Measurements from ENCODE around the gene FGB. TPM values are rescaled to one million over a fixed set of nuclear protein-coding genes. Genes with fewer than 3 reads are reported as not detected.

The FGB gene
- polyA plus RNA-seq, 2 of the 4 experiments (the other 2 are of a cell fraction) = 13.8 to 169 TPM

- TF ChIP-seq CBX2 (IDR thresholded peaks at IDR 0.05; ENCODE audit: borderline replicate concordance, low read depth) (no peak), HEYL (CRISPR knock-in tag; IDR thresholded peaks at IDR 0.05) (no peak), SMC3 (IDR thresholded peaks at IDR 0.05) (peak; percentile 98), HOXB5 (CRISPR knock-in tag; IDR thresholded peaks at IDR 0.05) (no peak), RAD21 (conservative IDR thresholded peaks at IDR 0.05 in 1 of 2, IDR thresholded peaks at IDR 0.05 in 1 of 2) (peak; percentile 92 to 95), CTCF (IDR thresholded peaks at IDR 0.05) (peak; percentile 81), ELK1 (IDR thresholded peaks at IDR 0.05; ENCODE audit: low read depth, low read length) (no peak)
- Histone ChIP-seq H3K9me3 (no peaks in the 10 kb centered on the region), H3K4me2 (peak overlapping the region; percentile 29; the same call in 1 of the 3 replicates), H3K4me3 (no peak overlapping the region), H3K4me1 (peaks cover 50% of the 10 kb centered on the region), H3K27ac (peak overlapping the region; percentile 51 to 53; a peak in 5 of 6 replicates)
- POLR2A ChIA-PET = interaction anchor here (1.1 kb wide), 1 partner anchor 69 kb away, joined by 6 read pairs; the partner anchor contains the start of gene PLRG1
- DNase-seq (ENCODE audit: low read depth in 1 of 2, low spot score in 1 of 2) = peak; percentile 35 to 76
- CTCF ChIA-PET = interaction anchor here (0.6 to 12.2 kb wide), 18 partner anchors 11 to 169 kb away, joined by 3 to 214 read pairs (median 4); partner anchors contain the start of genes FGB and PLRG1
- ATAC-seq = peak; percentile 86 to 89
- WGBS (ENCODE audit: missing lambda C conversion rate) = 19% methylated on average over 4 of the region's 4 CpGs
- FAIRE-seq = no peak
Measured at GRCh38 chr4:154618708-154619315, 56.0 kb downstream of the FGB start.

- no peak overlapping the region for H3K4me3 ChIP-seq
- no peak for FAIRE-seq
- 0% methylated on average over 1 of the region's 1 CpG for WGBS (ENCODE audit: missing lambda C conversion rate)
- no peak for DNase-seq (ENCODE audit: low read depth in 1 of 2, low spot score in 1 of 2)
- CTCF ChIA-PET = interaction anchor here (0.6 to 12.2 kb wide), 8 partner anchors 13 to 1551 kb away, joined by 3 to 214 read pairs (median 4); partner anchors contain the start of genes FGB and PLRG1
- no peaks in the 10 kb centered on the region for H3K9me3 ChIP-seq
- H3K4me1 ChIP-seq = peaks cover 37% of the 10 kb centered on the region
- TF ChIP-seq SMC3 (IDR thresholded peaks at IDR 0.05) = no peak
- no peak for TF ChIP-seq POLR2AphosphoS2 (conservative IDR thresholded peaks at IDR 0.05; ENCODE audit: low read length)
- no peak for TF ChIP-seq USF2 (IDR thresholded peaks at IDR 0.05)
- no peak for TF ChIP-seq FOXS1 (CRISPR knock-in tag; IDR thresholded peaks at IDR 0.05)
- TF ChIP-seq RAD21 (conservative IDR thresholded peaks at IDR 0.05 in 1 of 2, IDR thresholded peaks at IDR 0.05 in 1 of 2) = no peak
- no peak overlapping the region for H3K4me2 ChIP-seq
- no peak overlapping the region; a peak in 1 of 6 replicates for H3K27ac ChIP-seq
- POLR2A ChIA-PET = no interaction called here
- no peak for ATAC-seq
Measured at GRCh38 chr4:154620111-154620510, 57.3 kb downstream of the FGB start.

Small RNAs within 50 kb of the gene (small RNA-seq; reads per million reads assigned to genes)
- 0 to 0.08 (median 0) reads per million in 6 experiments for gene RNU6-1285P

Other genes starting within 250 kb of the FGB start
- 0.01 and 0.06 TPM in 2 replicates for gene DCHS2, start 71.2 kb upstream of the FGB start, polyA plus RNA-seq (2011; rRNA removed)
- not detected in 3 replicates for gene DCHS2, start 71.2 kb upstream of the FGB start, polyA plus RNA-seq (2017; fragmentation: RNase III; extraction: RNeasy Plus Mini Kit Qiagen cat#74134 plus additional on column Dnase treatment)
- gene PLRG1, start 12.6 kb upstream of the FGB start, polyA plus RNA-seq (2011; rRNA removed) = 120 and 123 TPM in 2 replicates
- gene PLRG1, start 12.6 kb upstream of the FGB start, polyA plus RNA-seq (2017; fragmentation: RNase III; extraction: RNeasy Plus Mini Kit Qiagen cat#74134 plus additional on column Dnase treatment) = 50.4 to 52.0 TPM (median 50.4 TPM) in 3 replicates
- 130 and 166 TPM in 2 replicates for gene FGA, start 27.7 kb downstream of the FGB start, polyA plus RNA-seq (2011; rRNA removed)
- 6.6 to 10.2 TPM (median 9.0 TPM) in 3 replicates for gene FGA, start 27.7 kb downstream of the FGB start, polyA plus RNA-seq (2017; fragmentation: RNase III; extraction: RNeasy Plus Mini Kit Qiagen cat#74134 plus additional on column Dnase treatment)
- 132 and 157 TPM in 2 replicates for gene FGG, start 49.6 kb downstream of the FGB start, polyA plus RNA-seq (2011; rRNA removed)
- gene FGG, start 49.6 kb downstream of the FGB start, polyA plus RNA-seq (2017; fragmentation: RNase III; extraction: RNeasy Plus Mini Kit Qiagen cat#74134 plus additional on column Dnase treatment) = 3.2 to 4.8 TPM (median 4.3 TPM) in 3 replicates
- 0.27 and 0.40 TPM in 2 replicates for gene LRAT, start 181.0 kb downstream of the FGB start, polyA plus RNA-seq (2011; rRNA removed)
- 0.08 to 0.18 TPM (median 0.13 TPM) in 3 replicates for gene LRAT, start 181.0 kb downstream of the FGB start, polyA plus RNA-seq (2017; fragmentation: RNase III; extraction: RNeasy Plus Mini Kit Qiagen cat#74134 plus additional on column Dnase treatment)
- not detected in 2 replicates for gene RBM46, start 218.3 kb downstream of the FGB start, polyA plus RNA-seq (2011; rRNA removed)
- not detected in 3 replicates for gene RBM46, start 218.3 kb downstream of the FGB start, polyA plus RNA-seq (2017; fragmentation: RNase III; extraction: RNeasy Plus Mini Kit Qiagen cat#74134 plus additional on column Dnase treatment)

Data from A549 (cell line).